GM23338 (cell line): ENCODE results near the gene ELMO2.

ENCODE experiments used
- CREB1 ChIP-seq: fragments of 250-450 bp; sonication (Bioruptor Pico); IDR thresholded peaks from 2 replicates; pipeline ENCODE4 v1.5.0; 2020; ENCODE audit warnings: low read depth, mild to moderate bottlenecking, moderate library complexity
- CTCF ChIP-seq, 2 experiments: fragments of 200-600 bp in 1 of 2; sonication (generic) in 1 of 2; conservative IDR thresholded peaks; 2 replicates each; pipeline versions ENCODE4 v1.5.1 to v1.6.1; 2016 to 2017; ENCODE audit warnings: antibody characterized with exemption in 2 of 2, low read depth in 2 of 2, mild to moderate bottlenecking in 2 of 2, moderate library complexity in 1 of 2

- no peak for TF ChIP-seq CTCF (conservative IDR thresholded peaks at IDR 0.05; ENCODE audit: low read depth in 2 of 2)
- TF ChIP-seq CREB1 (CRISPR knock-in tag): peak; percentile 75
These were observed 42.3 kb downstream of the ELMO2 start for GRCh38 chr20:46363874-46364669.
